ENCODE results near the gene KDM4C.

KDM4C gene

GRCh38 chr9:7108936-7109335, 351.2 kb downstream of the KDM4C start:
- DNase-seq, result no peak

DNA sequence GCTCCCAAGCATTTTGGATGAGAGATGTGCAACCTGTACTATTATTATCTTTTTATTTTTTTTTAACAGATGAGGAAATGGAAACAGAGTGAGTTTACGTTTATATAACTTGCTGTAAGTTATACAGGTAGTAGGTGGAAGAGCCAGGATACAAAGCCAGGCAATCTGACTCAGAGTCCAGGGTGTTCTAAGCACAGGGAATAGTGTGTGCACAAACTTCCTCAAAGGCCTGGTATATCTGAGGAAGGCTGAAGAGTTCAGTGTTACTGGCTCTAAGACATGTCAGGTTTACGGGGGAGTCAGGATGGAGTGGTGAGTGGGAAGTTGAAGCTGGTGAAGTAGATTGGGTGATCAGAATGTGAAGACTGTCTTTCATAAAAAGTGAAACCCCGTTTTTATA, 353.6 kb downstream of the KDM4C start:
- DNase-seq, result no peak

- DNase-seq, result no peak
These were observed 357.8 kb downstream of the KDM4C start for GRCh38 chr9:7115606-7116005.

- no peak for DNase-seq
These were observed 360.1 kb downstream of the KDM4C start for GRCh38 chr9:7117676-7118561.

DNA sequence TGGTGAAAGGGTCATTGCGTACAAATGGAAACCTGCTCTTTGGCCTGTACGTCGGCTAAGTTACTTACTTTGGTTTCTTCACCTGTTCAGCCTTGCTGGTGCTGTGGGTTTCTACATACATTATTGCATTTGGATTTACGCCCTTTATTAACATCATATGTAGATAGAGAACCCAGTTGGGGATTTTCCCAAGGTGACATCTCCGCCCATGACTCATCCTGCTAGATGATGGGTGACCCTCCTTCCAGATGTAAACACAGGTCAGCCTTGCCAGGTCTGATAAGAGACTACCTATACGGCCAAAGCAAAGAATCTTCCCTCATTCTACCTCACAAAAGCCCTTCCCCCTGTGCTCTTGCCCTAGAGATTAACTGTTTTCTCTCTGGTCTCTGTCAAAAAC, 360.9 kb downstream of the KDM4C start:
- DNase-seq, result no peak

DNA sequence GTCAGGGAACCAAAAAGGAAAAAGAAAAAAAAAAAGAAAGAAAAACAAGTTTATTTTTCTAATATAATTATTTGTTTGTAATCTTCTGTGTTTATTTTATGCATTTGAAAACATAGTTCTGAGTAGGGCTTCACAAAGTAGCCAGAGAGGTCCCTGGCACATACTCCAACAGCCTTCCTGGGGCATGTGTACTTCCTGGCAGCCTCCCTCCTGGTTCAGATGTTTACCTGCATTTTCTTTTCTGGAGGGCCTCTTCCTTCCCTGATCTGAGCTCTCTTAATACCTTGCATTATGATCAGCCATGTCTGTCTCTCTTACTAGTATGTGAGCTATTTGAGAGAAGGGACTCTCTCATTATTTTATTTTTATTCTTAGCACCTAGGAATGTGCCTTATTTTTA, 361.8 kb downstream of the KDM4C start:
- no peak for DNase-seq

GRCh38 chr9:7121055-7121454, 363.3 kb downstream of the KDM4C start:
- peak; percentile 6 to 20 for DNase-seq

DNA sequence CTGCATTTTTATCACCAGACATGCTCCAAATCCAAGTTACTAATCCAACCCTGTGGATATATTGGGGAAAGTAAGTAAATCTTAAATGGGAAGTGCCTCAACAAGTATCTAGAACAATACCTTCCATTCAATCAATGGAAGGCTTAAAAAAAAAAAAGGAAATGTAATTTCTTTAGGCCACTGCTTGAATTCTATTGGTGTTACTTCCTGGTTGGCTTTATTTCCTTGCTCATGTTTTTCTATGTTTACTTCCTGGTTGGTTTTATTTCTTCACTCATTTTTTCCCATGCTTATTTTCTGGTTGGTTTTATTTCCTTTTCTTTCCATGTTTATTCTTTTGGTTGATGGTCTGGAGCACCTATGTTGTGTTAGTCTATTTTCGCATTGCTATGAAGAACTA, 363.9 kb downstream of the KDM4C start:
- DNase-seq, result no peak

- DNase-seq, result no peak
These were observed 366.0 kb downstream of the KDM4C start for GRCh38 chr9:7123743-7124142.

DNA sequence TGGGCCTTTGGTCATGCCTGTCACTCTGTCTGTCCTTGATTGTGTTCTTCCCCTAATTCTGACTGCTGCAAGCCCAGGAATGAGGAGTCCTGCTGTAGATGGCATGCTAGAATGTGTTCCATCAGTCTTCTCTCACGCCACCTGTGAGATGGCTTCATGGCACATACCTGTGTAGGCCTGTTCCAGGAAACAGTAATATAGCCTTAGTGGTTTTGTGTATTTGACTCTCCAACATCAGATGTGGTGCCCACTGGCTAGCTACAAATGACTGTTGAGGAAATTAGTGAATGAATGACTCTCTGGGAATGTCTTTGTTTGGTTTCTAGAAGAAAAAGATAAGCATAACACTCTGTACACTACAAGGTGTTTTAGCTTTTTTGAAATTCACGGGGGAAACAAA, 367.5 kb downstream of the KDM4C start:
- DNase-seq, result no peak

GRCh38 chr9:7129391-7129790, 371.6 kb downstream of the KDM4C start:
- DNase-seq, result no peak

GRCh38 chr9:7130266-7130820, 372.6 kb downstream of the KDM4C start:
- no peak for DNase-seq

- no peak for DNase-seq
These were observed 374.8 kb downstream of the KDM4C start for GRCh38 chr9:7132605-7133004.

DNA sequence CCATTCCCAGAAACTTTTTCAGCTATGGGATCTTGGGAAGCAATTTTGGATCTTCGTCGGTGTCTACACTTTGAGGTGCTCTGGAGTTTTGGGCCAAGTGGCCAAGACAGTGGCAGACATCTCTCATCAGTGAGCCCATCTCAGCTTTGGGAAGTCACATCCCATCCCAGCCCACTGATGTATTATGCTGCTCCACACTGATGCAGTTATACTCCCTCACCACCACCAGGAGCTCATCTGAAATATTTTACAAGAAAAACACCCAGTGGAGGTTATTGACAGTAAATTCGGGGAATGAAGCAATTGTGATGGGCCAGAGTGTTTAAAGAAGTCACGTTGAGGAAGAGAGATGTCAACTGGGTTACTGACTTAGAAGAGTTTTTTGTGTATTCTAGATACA, 378.0 kb downstream of the KDM4C start:
- no peak for DNase-seq

DNA sequence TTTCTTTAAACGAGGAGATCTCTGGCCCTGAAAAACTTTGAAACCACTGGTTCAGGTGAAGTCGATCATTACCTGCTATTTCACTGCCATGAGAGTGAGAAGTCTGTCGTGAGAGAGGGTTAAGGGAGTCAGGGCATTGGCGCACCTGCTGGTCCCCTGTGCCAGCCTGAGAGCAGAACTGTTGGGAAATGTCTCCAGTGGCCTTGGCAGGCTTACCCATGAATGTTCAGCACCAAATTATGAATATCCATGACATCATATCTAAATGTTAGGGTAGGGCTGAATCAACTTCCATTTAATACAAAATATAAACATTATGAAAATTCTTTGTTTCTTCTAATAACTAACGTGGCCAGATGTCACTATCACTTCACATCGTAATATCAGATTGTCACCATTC, 379.3 kb downstream of the KDM4C start:
- no peak for DNase-seq

DNA sequence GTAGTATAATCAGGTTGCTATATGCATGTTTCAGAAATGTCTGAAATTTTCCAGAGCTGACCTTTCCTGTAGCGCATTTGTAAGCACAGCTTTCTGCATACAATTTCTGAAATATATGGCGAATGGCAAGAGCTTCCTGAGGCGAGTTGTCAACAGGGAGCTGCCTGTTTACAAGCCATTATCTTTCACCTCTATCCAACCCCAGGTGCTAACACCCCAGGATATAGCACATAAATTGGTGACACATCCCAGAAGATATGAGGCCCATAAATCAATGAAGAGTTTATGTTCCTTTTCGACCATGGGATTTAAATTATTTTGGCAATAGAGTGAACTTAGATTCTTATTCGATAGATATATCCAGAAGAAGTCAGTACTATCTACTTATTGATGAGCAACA, 379.8 kb downstream of the KDM4C start:
- no peak for DNase-seq

DNA sequence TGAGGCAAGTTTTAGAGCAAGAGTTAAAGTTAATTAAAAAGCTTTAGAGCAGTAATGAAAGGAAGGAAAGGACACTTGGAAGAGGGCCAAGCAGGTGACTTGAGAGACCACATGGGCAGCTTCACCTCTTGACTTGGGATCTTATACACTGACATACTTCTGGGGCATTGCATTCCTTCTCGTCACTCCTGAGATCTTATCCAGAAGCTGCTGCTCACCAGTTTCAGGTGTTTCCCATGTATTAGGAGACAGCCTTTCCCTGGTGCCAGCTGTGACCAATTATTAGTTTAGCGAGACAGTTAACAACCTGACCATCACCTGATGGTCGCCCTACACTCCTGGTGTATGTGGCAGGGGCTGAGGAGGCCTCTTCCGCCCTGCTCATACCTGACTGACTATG, 382.1 kb downstream of the KDM4C start:
- no peak for DNase-seq

- DNase-seq, result no peak
These were observed 382.6 kb downstream of the KDM4C start for GRCh38 chr9:7140401-7140800.

DNA sequence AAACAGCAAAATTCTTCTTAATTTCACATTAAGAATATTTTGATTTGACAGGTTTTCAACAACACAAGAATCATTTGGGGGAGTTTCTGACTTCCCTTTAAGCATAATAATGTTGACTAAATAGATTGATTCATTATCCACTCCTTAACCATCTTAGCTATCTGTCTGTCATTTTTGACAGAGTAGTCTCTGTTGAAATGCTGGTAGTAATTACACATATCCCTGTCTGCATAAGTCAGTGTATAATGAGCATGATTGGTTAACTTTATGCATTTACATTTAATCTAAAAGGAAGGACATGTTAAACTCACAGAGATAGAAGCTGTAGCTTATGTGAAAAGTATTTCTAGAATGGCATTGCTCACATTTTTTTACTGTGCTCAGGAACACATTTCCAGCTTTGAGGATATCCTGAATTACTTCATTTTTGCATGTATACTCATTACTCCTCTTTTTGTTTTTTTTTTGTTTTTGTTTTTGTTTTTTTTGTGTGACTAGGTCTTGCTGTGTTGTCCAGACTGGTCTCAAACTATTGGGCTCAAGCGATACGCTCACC, 385.9 kb downstream of the KDM4C start:
- no peak for DNase-seq

- DNase-seq, result no peak
These were observed 386.7 kb downstream of the KDM4C start for GRCh38 chr9:7144265-7145046.

GRCh38 chr9:7145361-7146069, 387.7 kb downstream of the KDM4C start:
- DNase-seq, result no peak

GRCh38 chr9:7146582-7146981, 388.8 kb downstream of the KDM4C start:
- no peak for DNase-seq

All from CD4-positive, alpha-beta T cell treated with Interleukin-1 beta for 1 hour (primary cell).